SU-DHL-6 (cell line): ENCODE measurements around the gene RYK.

Source experiments
- H2AFZ ChIP-seq: fragments of 200-600 bp; sonication (generic); 2 replicates; pipeline ENCODE4 v1.6.1; 2014; ENCODE audit warnings: low read depth, mild to moderate bottlenecking, moderate library complexity, mixed read lengths, antibody characterized with exemption, low read length; ENCODE audit not compliant: severe bottlenecking
- H3F3A ChIP-seq: fragments of 200-600 bp; shearing (Covaris generic); 2 replicates; pipeline ENCODE4 v1.6.0; 2016; ENCODE audit warnings: antibody characterized with exemption, mild to moderate bottlenecking; ENCODE audit not compliant: insufficient read depth
- H3K27ac ChIP-seq: fragments of 200-600 bp; sonication (generic); 2 replicates; pipeline ENCODE4 v1.5.1; 2016; ENCODE audit warnings: low read depth, mild to moderate bottlenecking, low read length, moderate library complexity, mixed read lengths
- H3K27me3 ChIP-seq: fragments of 200-600 bp; sonication (generic), shearing (Covaris generic); 2 replicates; pipeline ENCODE4 v1.6.0; 2014; ENCODE audit warnings: mild to moderate bottlenecking, low read length
- H3K36me3 ChIP-seq: fragments of 200-600 bp; sonication (generic); 2 replicates; pipeline ENCODE4 v1.6.1; 2014; ENCODE audit warnings: mild to moderate bottlenecking, low read length, mixed read lengths
- H3K4me2 ChIP-seq: fragments of 300-600, 200-600 bp; shearing (Covaris generic), sonication (generic); 2 replicates; pipeline ENCODE4 v1.6.0; 2014; ENCODE audit warnings: low read length, low read depth, mild to moderate bottlenecking; ENCODE audit not compliant: poor library complexity, severe bottlenecking
- H3K4me3 ChIP-seq: fragments of 200-600 bp; sonication (generic); 2 replicates; pipeline ENCODE4 v1.5.1; 2014; ENCODE audit warnings: antibody characterized with exemption, low read length, mild to moderate bottlenecking, mixed read lengths; ENCODE audit not compliant: insufficient read depth, poor library complexity, severe bottlenecking
- H3K79me2 ChIP-seq: fragments of 200-600 bp; sonication (generic); 2 replicates; pipeline ENCODE4 v1.6.1; 2014; ENCODE audit warnings: mild to moderate bottlenecking, low read length, moderate library complexity; ENCODE audit not compliant: insufficient read depth
- H3K9ac ChIP-seq: fragments of 200-600 bp; sonication (generic); 2 replicates; pipeline ENCODE4 v1.7.0; 2014; ENCODE audit warnings: mild to moderate bottlenecking, low read length
- H3K9me2 ChIP-seq: fragments of 200-600 bp; sonication (generic); replicated peaks from 2 replicates; pipeline ENCODE4 v1.6.1; 2014; ENCODE audit warnings: low read length; ENCODE audit not compliant: insufficient read depth
- H3K9me3 ChIP-seq: fragments of 200-600 bp; sonication (generic); 2 replicates; pipeline ENCODE4 v1.6.1; 2014; ENCODE audit warnings: low read length, mixed read lengths; ENCODE audit not compliant: insufficient read depth
- H4K20me1 ChIP-seq: fragments of 200-600 bp; sonication (generic); 2 replicates; pipeline ENCODE4 v1.6.1; 2014; ENCODE audit warnings: low read depth, mild to moderate bottlenecking, antibody characterized with exemption, low read length, moderate library complexity, mixed read lengths
- EZH2phosphoT487 ChIP-seq: fragments of 200-600 bp; sonication (generic), shearing (Covaris generic); conservative IDR thresholded peaks from 2 replicates; pipeline ENCODE4 v1.6.1; 2018; ENCODE audit warnings: mild to moderate bottlenecking, antibody characterized with exemption, low read length, moderate library complexity, mixed read lengths
- TF ChIP-seq, protein P1 (sequence below): fragments of 200-600 bp; sonication (generic); IDR thresholded peaks from one replicate; pipeline ENCODE4 v1.5.1; 2017; ENCODE audit warnings: antibody characterized with exemption, mild to moderate bottlenecking, low read length, moderate library complexity; ENCODE audit not compliant: insufficient read depth, poor library complexity, severe bottlenecking

RYK gene

DNA sequence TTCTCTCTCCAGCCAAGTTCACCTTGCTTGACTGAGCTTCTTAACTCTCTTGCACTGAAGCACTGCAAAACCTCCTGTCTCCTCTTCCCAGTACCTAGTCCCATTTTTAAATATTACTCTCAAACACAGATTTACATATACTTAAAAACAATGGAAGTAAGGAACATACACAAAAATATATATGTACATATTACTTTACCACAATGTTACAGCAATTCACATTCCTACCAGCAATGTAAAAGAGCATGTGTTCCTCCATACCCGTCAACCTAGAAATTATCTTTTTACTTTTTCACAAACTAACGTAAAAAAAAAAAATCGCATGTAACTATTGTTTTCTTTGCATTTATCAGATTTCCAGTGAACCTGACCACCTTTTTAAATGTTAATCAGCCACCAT lies 60.4 kb downstream of the RYK start:
- H3K79me2 ChIP-seq = no peaks in the 10 kb centered on the region
- no peak overlapping the region for H3K9ac ChIP-seq
- TF ChIP-seq, protein P1, sequence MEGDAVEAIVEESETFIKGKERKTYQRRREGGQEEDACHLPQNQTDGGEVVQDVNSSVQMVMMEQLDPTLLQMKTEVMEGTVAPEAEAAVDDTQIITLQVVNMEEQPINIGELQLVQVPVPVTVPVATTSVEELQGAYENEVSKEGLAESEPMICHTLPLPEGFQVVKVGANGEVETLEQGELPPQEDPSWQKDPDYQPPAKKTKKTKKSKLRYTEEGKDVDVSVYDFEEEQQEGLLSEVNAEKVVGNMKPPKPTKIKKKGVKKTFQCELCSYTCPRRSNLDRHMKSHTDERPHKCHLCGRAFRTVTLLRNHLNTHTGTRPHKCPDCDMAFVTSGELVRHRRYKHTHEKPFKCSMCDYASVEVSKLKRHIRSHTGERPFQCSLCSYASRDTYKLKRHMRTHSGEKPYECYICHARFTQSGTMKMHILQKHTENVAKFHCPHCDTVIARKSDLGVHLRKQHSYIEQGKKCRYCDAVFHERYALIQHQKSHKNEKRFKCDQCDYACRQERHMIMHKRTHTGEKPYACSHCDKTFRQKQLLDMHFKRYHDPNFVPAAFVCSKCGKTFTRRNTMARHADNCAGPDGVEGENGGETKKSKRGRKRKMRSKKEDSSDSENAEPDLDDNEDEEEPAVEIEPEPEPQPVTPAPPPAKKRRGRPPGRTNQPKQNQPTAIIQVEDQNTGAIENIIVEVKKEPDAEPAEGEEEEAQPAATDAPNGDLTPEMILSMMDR = no peak
- TF ChIP-seq EZH2phosphoT487 = no peak
- no peak overlapping the region for H2AFZ ChIP-seq
- H3K9me2 ChIP-seq = no peaks in the 10 kb centered on the region
- H4K20me1 ChIP-seq = no peaks in the 10 kb centered on the region
- H3K27me3 ChIP-seq = no peaks in the 10 kb centered on the region
- no peaks in the 10 kb centered on the region for H3K9me3 ChIP-seq
- no peaks in the 10 kb centered on the region for H3K36me3 ChIP-seq
- H3K27ac ChIP-seq = no peak overlapping the region
- H3F3A ChIP-seq = no peaks in the 10 kb centered on the region
- no peak overlapping the region for H3K4me2 ChIP-seq
- H3K4me3 ChIP-seq = no peak overlapping the region

DNA sequence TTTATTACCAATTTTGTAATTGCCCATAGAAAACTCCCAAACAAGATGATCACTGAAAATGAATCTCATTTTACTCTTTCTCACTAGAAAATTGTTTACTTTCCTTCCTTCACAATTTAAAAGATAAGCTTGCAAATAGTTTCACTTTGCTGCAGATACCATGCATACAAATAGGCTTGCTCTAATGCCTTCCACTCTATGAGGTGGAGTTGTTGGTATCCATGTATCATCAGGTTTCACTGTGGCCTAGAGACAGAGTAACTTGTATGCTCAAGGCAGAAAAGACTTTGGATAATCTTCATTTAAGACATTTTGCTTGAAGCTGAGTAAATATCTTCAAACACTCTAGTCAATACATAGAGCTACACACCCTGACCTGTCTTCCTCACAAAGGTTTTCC lies 60.8 kb downstream of the RYK start:
- Histone ChIP-seq H3F3A (no peaks in the 10 kb centered on the region), H4K20me1 (no peaks in the 10 kb centered on the region), H3K9me2 (no peaks in the 10 kb centered on the region), H3K4me2 (no peak overlapping the region), H3K36me3 (no peaks in the 10 kb centered on the region), H3K27ac (no peak overlapping the region), H3K9ac (no peak overlapping the region), H2AFZ (no peak overlapping the region), H3K27me3 (no peaks in the 10 kb centered on the region), H3K4me3 (no peak overlapping the region), H3K79me2 (no peaks in the 10 kb centered on the region), H3K9me3 (no peaks in the 10 kb centered on the region)
- TF ChIP-seq, protein P1 = no peak
- no peak for TF ChIP-seq EZH2phosphoT487

DNA sequence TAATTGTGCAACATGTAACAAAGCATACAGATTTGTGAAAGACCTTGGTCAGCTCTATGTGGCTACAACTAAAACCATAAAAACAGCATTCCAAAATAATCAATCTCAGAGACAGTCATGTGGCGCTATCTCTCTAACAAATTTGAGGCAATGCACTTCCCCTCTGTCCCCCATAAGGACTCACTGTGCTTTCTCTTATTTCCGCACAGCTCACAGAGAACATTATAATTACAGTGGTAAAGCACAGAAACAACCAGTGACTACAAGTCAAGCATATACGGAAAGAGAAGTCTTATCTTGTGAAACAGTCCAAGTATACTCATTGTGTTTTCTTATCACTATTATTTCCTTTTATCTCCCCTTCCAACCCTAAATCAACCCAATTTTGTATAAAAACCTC lies 64.3 kb downstream of the RYK start:
- no peak overlapping the region for H2AFZ ChIP-seq
- H3K27ac ChIP-seq = no peak overlapping the region
- H3K36me3 ChIP-seq = no peaks in the 10 kb centered on the region; the same call in 1 of the 2 replicates
- H3K9ac ChIP-seq = no peak overlapping the region
- H3F3A ChIP-seq = no peaks in the 10 kb centered on the region
- H3K9me3 ChIP-seq = no peaks in the 10 kb centered on the region
- H3K9me2 ChIP-seq = no peaks in the 10 kb centered on the region
- no peak overlapping the region for H3K4me2 ChIP-seq
- no peak overlapping the region for H3K4me3 ChIP-seq
- no peaks in the 10 kb centered on the region for H3K79me2 ChIP-seq
- no peaks in the 10 kb centered on the region for H3K27me3 ChIP-seq
- TF ChIP-seq, protein P1 = no peak
- TF ChIP-seq EZH2phosphoT487 = no peak
- no peaks in the 10 kb centered on the region for H4K20me1 ChIP-seq

DNA sequence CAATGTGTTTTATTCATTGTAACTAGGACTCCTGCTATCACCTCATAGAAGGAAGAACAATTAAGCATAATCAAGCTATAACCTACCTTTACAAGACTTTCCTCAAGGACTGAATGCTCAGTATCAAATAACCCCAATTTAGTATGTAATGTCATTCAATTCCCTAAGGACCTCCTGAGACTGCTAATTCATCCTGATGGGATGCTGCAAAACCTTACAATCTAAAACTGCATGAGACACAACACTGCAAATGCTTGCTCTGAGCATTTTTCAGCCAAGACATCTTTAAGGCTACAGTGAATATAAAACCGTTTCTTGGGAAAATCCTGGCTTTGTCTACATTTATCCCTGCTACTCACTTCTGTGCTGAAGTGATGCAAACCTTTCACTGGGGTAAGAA lies 69.9 kb downstream of the RYK start:
- H3K4me3 ChIP-seq = no peak overlapping the region
- no peaks in the 10 kb centered on the region for H3K27me3 ChIP-seq
- H2AFZ ChIP-seq = no peak overlapping the region
- no peaks in the 10 kb centered on the region for H3K9me2 ChIP-seq
- no peaks in the 10 kb centered on the region for H4K20me1 ChIP-seq
- no peak overlapping the region for H3K27ac ChIP-seq
- peaks cover 3% of the 10 kb centered on the region; the same call in 1 of the 2 replicates for H3K36me3 ChIP-seq
- H3K4me2 ChIP-seq = no peak overlapping the region
- no peak overlapping the region for H3K9ac ChIP-seq
- H3K9me3 ChIP-seq = no peaks in the 10 kb centered on the region
- H3K79me2 ChIP-seq = no peaks in the 10 kb centered on the region
- TF ChIP-seq, protein P1 = no peak
- TF ChIP-seq EZH2phosphoT487 = no peak
- no peaks in the 10 kb centered on the region for H3F3A ChIP-seq
